T-cell (primary cell): Measurements from ENCODE around the gene FAM171A1. TPM values are rescaled to one million over a fixed set of nuclear protein-coding genes. Genes with fewer than 3 reads are reported as not detected.

ENCODE experiments used
- ATAC-seq, 4 experiments: fragments of 200-7000 bp in 3 of 4; fragments of 150-1000 bp in 1 of 4; cut with Tn5 transposase; replicated peaks in 1 of 4; 1 replicate in 3 of 4; 2 replicates in 1 of 4; pipeline ENCODE4 v1.10.0; 2021; ENCODE audit warnings: moderate library complexity in 3 of 4, mild to moderate bottlenecking in 2 of 4, moderate number of reproducible peaks in 1 of 4
- CTCF ChIA-PET, 2 donors: fragments of 300-600 bp; sonication (Branson Sonifier 250); formaldehyde crosslinking; loops; one replicate each; lab custom pipeline; 2022; ENCODE audit warnings: antibody characterized with exemption in 2 of 2; lab: Charles Lee
- POLR2A ChIA-PET, 2 donors: fragments of 300-600 bp; sonication (Branson Sonifier 250); formaldehyde crosslinking; loops; one replicate each; lab custom pipeline; 2022; ENCODE audit warnings: antibody characterized with exemption in 2 of 2; lab: Charles Lee
- DNase-seq, 35 experiments: peaks; one replicate each; pipeline versions ENCODE4 v3.0.0 to v3.0.0-alpha.2; 2013 to 2023
- H3K27ac ChIP-seq: one replicate; pipeline ENCODE4 v1.5.1; 2013; ENCODE audit warnings: low read length
- H3K27me3 ChIP-seq, 2 experiments: replicated peaks in 1 of 2; 1 replicate in 1 of 2; 2 replicates in 1 of 2; pipeline versions ENCODE4 v1.6.1 to v1.7.0; 2013; ENCODE audit warnings: low read length in 1 of 2, mixed read lengths in 1 of 2; ENCODE audit not compliant: control insufficient read depth in 2 of 2, insufficient read depth in 2 of 2; ENCODE audit errors: extremely low read depth in 1 of 2
- H3K36me3 ChIP-seq, 2 donors: 1 replicate in 1 of 2; 2 replicates in 1 of 2; pipeline versions ENCODE4 v1.6.1 to v1.7.0; 2013; ENCODE audit warnings: low read length in 1 of 2; ENCODE audit not compliant: control insufficient read depth in 2 of 2, insufficient read depth in 1 of 2; ENCODE audit errors: extremely low read depth in 1 of 2
- H3K4me1 ChIP-seq, 2 experiments: 1 replicate in 1 of 2; 2 replicates in 1 of 2; pipeline versions ENCODE4 v1.6.1 to v1.7.0; 2013; ENCODE audit warnings: low read length in 2 of 2, mixed read lengths in 1 of 2; ENCODE audit not compliant: insufficient read depth in 2 of 2, control insufficient read depth in 1 of 2; ENCODE audit errors: extremely low read depth in 1 of 2
- H3K4me3 ChIP-seq, 2 donors: 1 replicate in 1 of 2; 2 replicates in 1 of 2; pipeline versions ENCODE4 v1.5.1 to v1.7.0; 2013; ENCODE audit warnings: mild to moderate bottlenecking in 2 of 2, low read length in 1 of 2, moderate library complexity in 1 of 2; ENCODE audit not compliant: control insufficient read depth in 1 of 2; ENCODE audit errors: extremely low read depth in 1 of 2
- H3K9me3 ChIP-seq: 2 replicates; pipeline ENCODE4 v1.7.0; 2013
- H3K27ac Mint-ChIP-seq, 2 donors: one replicate each; pipeline ENCODE4 v1.8.0; 2020 to 2021; ENCODE audit warnings: mild to moderate bottlenecking in 2 of 2, mixed read lengths in 2 of 2
- H3K27me3 Mint-ChIP-seq, 2 donors: one replicate each; pipeline ENCODE4 v1.8.0; 2021 to 2022; ENCODE audit warnings: mixed read lengths in 2 of 2
- H3K36me3 Mint-ChIP-seq: one replicate; pipeline ENCODE4 v1.8.0; 2021; ENCODE audit warnings: mixed read lengths
- H3K4me1 Mint-ChIP-seq, 3 donors: one replicate each; pipeline ENCODE4 v1.8.0; 2020 to 2022; ENCODE audit warnings: mixed read lengths in 3 of 3, mild to moderate bottlenecking in 1 of 3
- H3K4me3 Mint-ChIP-seq, 3 donors: one replicate each; pipeline ENCODE4 v1.8.0; 2020 to 2022; ENCODE audit warnings: mild to moderate bottlenecking in 3 of 3, mixed read lengths in 3 of 3, moderate library complexity in 3 of 3
- H3K9me3 Mint-ChIP-seq, 3 donors: one replicate each; pipeline ENCODE4 v1.8.0; 2020 to 2022; ENCODE audit warnings: mixed read lengths in 3 of 3
- WGBS: methylation state at CpG from one replicate; pipeline ENCODE4 v1.1.5; 2013; ENCODE audit warnings: missing lambda C conversion rate; ENCODE audit not compliant: insufficient coverage; 5-methylcytosine and 5-hydroxymethylcytosine counted together
- total RNA-seq, 35 experiments: library from RNA in 6 of 35; stranded (reverse) in 6 of 35; fragments of 120-200 nt in 1 of 35; gene quantifications; one replicate each; pipeline versions ENCODE4 v1.2.1 to v1.2.4 and lab custom pipeline; 2013 to 2026

FAM171A1 gene
- total RNA-seq, 5 donors from 2014 or later (not counting 1 experiment from before 2014, with no cell fraction given), result 4.6 to 8.6 (median 7.2) TPM

DNA sequence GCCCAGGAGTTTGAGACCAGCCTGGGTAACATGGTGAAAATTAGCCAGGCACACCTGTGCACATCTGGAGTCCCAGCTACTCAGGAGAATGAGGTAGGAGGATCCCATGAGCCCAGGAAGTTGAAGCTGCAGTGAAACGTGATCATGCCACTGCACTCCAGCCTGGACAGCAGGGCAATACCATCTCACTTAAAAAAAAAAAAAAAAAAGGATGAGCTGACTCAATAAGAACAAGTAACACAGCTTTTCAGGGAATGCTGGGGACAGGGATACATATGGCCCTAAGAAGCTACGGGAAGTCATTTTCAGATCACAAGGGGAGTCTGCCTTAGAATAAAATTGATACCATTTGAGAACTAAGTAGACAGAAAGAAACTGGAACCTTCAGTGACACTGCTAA lies 41.7 kb downstream of the FAM171A1 start:
- no peak overlapping the region for H3K27ac Mint-ChIP-seq
- ChIA-PET POLR2A (interaction anchor here in 1 of 2 donors (0.6 kb wide), 1 partner anchor 492 kb away, joined by 3 read pairs; the partner anchor contains the start of gene CDNF), CTCF (no interaction called here)
- Histone ChIP-seq H3K27ac (no peak overlapping the region), H3K27me3 (peaks cover 0 to 6% of the 10 kb centered on the region in 2 experiments), H3K4me1 (no peaks in the 10 kb centered on the region), H3K36me3 (no peaks in the 10 kb centered on the region), H3K9me3 (no peaks in the 10 kb centered on the region), H3K4me3 (no peak overlapping the region)
- no peaks in the 10 kb centered on the region for H3K36me3 Mint-ChIP-seq
- WGBS, result no CpG with 5 or more reads among the region's 2 CpGs
- H3K27me3 Mint-ChIP-seq, result peaks cover 0 to 8% of the 10 kb centered on the region in 2 donors
- no peak for DNase-seq
- ATAC-seq, result no peak
- no peak overlapping the region for H3K4me3 Mint-ChIP-seq
- H3K9me3 Mint-ChIP-seq, result no peaks in the 10 kb centered on the region
- H3K4me1 Mint-ChIP-seq, result peaks cover 0 to 3% (median 0%) of the 10 kb centered on the region in 3 donors

DNA sequence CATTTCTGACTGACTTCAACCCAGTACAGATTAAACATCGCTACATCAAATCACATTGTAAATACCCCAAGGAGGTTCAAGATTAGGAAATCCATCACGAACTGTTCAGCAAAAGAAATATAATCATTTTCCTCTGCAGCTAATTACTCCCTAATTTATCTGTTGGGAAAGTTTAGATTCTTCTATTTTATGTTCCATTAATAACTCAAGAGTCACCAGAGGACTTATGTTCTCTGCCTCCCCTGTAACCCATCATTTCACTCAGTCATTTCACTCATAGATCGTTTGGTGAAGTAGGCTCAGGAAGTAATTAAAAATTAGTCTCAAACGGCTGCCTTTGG lies 45.2 kb downstream of the FAM171A1 start:
- H3K4me1 ChIP-seq, result no peaks in the 10 kb centered on the region
- ChIA-PET POLR2A (interaction anchor here in 1 of 2 donors (0.6 kb wide), 1 partner anchor 134 kb away, joined by 7 read pairs; no protein-coding TSS in a partner anchor), CTCF (no interaction called here)
- no peak overlapping the region for H3K27ac ChIP-seq
- Mint-ChIP-seq H3K4me1 (peaks cover 0 to 3% (median 0%) of the 10 kb centered on the region in 3 donors), H3K27me3 (peaks cover 0 to 11% of the 10 kb centered on the region in 2 donors), H3K36me3 (no peaks in the 10 kb centered on the region), H3K4me3 (no peak overlapping the region), H3K9me3 (no peaks in the 10 kb centered on the region), H3K27ac (no peak overlapping the region)
- H3K27me3 ChIP-seq, result peaks cover 0 to 4% of the 10 kb centered on the region in 2 experiments
- ATAC-seq, result no peak
- WGBS, result 60% methylated on average over 1 of the region's 4 CpGs
- no peaks in the 10 kb centered on the region for H3K9me3 ChIP-seq
- no peak overlapping the region for H3K4me3 ChIP-seq
- DNase-seq, result no peak
- no peaks in the 10 kb centered on the region for H3K36me3 ChIP-seq

DNA sequence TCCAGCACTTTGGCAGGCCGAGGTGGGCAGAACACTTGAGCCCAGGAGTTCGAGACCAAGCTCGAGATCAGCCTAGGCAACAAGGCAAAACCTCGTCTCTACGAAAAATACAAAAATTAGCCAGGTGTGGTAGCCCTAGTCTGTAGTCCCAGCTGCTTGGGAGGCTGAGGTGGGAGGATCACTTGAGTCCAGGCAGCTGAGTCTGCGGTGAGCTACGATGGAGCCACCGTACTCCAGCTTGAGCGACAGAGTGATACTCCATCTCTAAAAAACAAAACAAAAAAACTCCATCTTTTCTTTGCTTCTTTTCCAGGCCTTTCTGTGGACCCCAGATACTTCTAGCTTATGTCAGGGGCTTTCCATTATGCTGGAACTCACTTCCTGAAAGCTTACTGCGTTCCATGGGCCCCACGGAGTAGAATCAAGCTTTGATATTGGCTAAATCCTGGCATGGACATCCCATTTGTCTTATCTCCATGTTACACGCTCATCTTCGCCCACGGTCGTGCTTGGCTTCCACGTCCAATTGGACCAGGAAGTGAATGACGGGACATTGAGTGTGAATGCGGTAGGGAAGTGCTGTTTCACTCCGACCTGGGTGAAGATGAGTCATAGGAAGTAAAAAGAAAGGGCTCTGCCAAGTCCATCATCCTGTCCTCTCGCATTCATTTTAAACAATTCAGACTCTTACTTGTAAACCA lies 45.7 kb downstream of the FAM171A1 start:
- no peak overlapping the region for H3K27ac ChIP-seq
- WGBS, result 82% methylated on average over 9 of the region's 20 CpGs
- no peaks in the 10 kb centered on the region for H3K36me3 Mint-ChIP-seq
- no peaks in the 10 kb centered on the region for H3K9me3 ChIP-seq
- H3K4me1 ChIP-seq, result no peaks in the 10 kb centered on the region
- no peak overlapping the region for H3K27ac Mint-ChIP-seq
- no peaks in the 10 kb centered on the region for H3K36me3 ChIP-seq
- H3K4me3 Mint-ChIP-seq, result no peak overlapping the region
- H3K4me1 Mint-ChIP-seq, result peaks cover 0 to 3% (median 0%) of the 10 kb centered on the region in 3 donors
- peaks cover 0 to 4% of the 10 kb centered on the region in 2 experiments for H3K27me3 ChIP-seq
- ATAC-seq (no peak), DNase-seq (no peak)
- H3K9me3 Mint-ChIP-seq, result no peaks in the 10 kb centered on the region
- peaks cover 0 to 11% of the 10 kb centered on the region in 2 donors for H3K27me3 Mint-ChIP-seq
- POLR2A ChIA-PET, result no interaction called here
- CTCF ChIA-PET, result no interaction called here
- no peak overlapping the region for H3K4me3 ChIP-seq

DNA sequence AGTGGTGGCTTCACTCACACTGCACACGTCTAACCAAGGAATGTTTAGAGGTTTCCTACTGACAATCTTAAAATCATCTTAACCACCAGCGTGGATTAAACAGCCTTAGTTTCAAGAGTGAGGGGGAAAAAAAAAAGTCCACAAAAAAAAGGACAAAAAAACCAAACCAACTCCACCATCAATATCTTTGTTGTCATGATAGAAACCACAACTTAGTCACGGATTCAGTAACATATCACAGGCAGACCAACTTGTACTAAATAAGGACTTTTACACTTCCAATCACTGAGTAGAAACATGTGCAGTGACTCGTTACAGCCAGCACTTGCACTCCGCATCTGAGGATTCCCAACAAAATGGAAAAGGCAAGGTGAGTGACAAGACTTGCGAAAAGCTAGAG lies 46.5 kb downstream of the FAM171A1 start:
- H3K9me3 Mint-ChIP-seq, result no peaks in the 10 kb centered on the region
- no peak overlapping the region for H3K4me3 Mint-ChIP-seq
- no peak for DNase-seq
- no peak overlapping the region for H3K27ac Mint-ChIP-seq
- peaks cover 0 to 3% (median 0%) of the 10 kb centered on the region in 3 donors for H3K4me1 Mint-ChIP-seq
- ChIA-PET CTCF (no interaction called here), POLR2A (no interaction called here)
- peaks cover 0 to 4% of the 10 kb centered on the region in 2 experiments for H3K27me3 ChIP-seq
- no peaks in the 10 kb centered on the region for H3K36me3 ChIP-seq
- H3K27me3 Mint-ChIP-seq, result peaks cover 3 to 11% of the 10 kb centered on the region in 2 donors
- WGBS, result 40% methylated on average over 1 of the region's 6 CpGs
- H3K27ac ChIP-seq, result no peak overlapping the region
- H3K9me3 ChIP-seq, result no peaks in the 10 kb centered on the region
- H3K4me1 ChIP-seq, result no peaks in the 10 kb centered on the region
- no peak overlapping the region for H3K4me3 ChIP-seq
- H3K36me3 Mint-ChIP-seq, result peaks cover 4% of the 10 kb centered on the region
- ATAC-seq, result no peak

DNA sequence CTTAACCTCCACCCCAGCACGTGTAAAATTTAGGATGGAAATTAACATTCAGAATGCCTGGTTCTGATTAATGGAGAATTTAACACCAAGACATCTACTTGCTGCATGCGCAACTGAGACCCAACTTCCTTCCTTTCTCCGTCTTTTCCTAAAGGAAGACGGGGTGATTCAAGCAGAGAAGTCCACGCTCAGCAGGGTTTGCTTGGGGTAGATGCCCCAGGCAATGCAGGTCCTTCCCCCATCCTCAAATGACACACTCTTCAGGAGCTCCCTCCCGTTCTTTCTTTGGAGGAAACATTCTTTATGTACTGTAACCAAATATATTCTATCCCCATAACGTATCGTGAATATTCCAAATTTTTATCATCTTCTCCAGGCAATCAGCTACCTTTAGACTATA lies 47.0 kb downstream of the FAM171A1 start:
- H3K4me1 ChIP-seq, result no peaks in the 10 kb centered on the region
- no peak overlapping the region for H3K27ac ChIP-seq
- Mint-ChIP-seq H3K9me3 (no peaks in the 10 kb centered on the region), H3K36me3 (peaks cover 4% of the 10 kb centered on the region), H3K4me3 (no peak overlapping the region), H3K27ac (no peak overlapping the region), H3K27me3 (peaks cover 3 to 11% of the 10 kb centered on the region in 2 donors), H3K4me1 (peaks cover 0 to 3% (median 0%) of the 10 kb centered on the region in 3 donors)
- H3K4me3 ChIP-seq, result no peak overlapping the region
- ChIA-PET CTCF (no interaction called here), POLR2A (interaction anchor here in 1 of 2 donors (0.7 kb wide), 1 partner anchor 15 kb away, joined by 4 read pairs; no protein-coding TSS in a partner anchor)
- ATAC-seq (no peak), DNase-seq (no peak)
- H3K9me3 ChIP-seq, result no peaks in the 10 kb centered on the region
- H3K27me3 ChIP-seq, result peaks cover 0 to 4% of the 10 kb centered on the region in 2 experiments
- WGBS, result 82% methylated on average over 5 of the region's 8 CpGs
- no peaks in the 10 kb centered on the region for H3K36me3 ChIP-seq

DNA sequence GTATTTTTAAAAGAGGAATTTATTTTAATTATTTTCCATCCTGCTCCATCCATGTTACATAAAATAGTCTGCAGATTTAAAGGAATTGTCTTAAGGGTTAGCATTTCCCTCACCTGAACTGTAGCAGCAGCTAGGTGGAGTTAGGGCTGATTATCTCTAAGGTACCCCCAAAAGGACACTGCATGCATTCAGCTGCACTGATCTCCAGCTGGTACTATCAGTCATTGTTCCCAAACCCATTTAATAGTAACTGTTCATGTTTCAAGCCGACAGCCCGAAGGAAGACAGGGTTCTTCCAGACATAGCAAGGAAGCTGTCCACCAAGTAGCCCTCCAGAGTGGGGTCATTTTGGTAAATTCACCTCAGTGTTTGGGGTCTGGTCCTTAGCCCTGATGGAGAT lies 48.7 kb downstream of the FAM171A1 start:
- ChIA-PET POLR2A (no interaction called here), CTCF (no interaction called here)

More for the DNA sequence above, 48.7 kb downstream of the FAM171A1 start:
- Mint-ChIP-seq H3K4me3 (no peak overlapping the region), H3K27ac (no peak overlapping the region), H3K27me3 (peaks cover 3 to 11% of the 10 kb centered on the region in 2 donors), H3K36me3 (peaks cover 4% of the 10 kb centered on the region), H3K9me3 (no peaks in the 10 kb centered on the region), H3K4me1 (peaks cover 0 to 3% (median 0%) of the 10 kb centered on the region in 3 donors)
- Histone ChIP-seq H3K4me1 (no peaks in the 10 kb centered on the region), H3K27me3 (peaks cover 0 to 4% of the 10 kb centered on the region in 2 experiments), H3K9me3 (no peaks in the 10 kb centered on the region), H3K36me3 (no peaks in the 10 kb centered on the region), H3K27ac (no peak overlapping the region), H3K4me3 (no peak overlapping the region)
- 100% methylated on average over 1 of the region's 2 CpGs for WGBS
- ATAC-seq (no peak), DNase-seq (no peak)
